Kidney epithelial cell (primary cell): ENCODE data around the gene NMBR. TPM values are rescaled to one million over a fixed set of nuclear protein-coding genes. Genes with fewer than 3 reads are reported as not detected.
A peak's percentile ranks its signal among the peaks of the same experiment; 100 is the strongest.

Experiments used
- DNase-seq: peaks from one replicate; pipeline ENCODE4 v3.0.0-alpha.2; 2010; ENCODE audit warnings: low read depth
- H3K27me3 ChIP-seq: 2 replicates; pipeline ENCODE4 v1.6.0; 2011; ENCODE audit warnings: low read length; ENCODE audit not compliant: control insufficient read depth, insufficient read depth
- H3K36me3 ChIP-seq: 2 replicates; pipeline ENCODE4 v1.5.1; 2011; ENCODE audit warnings: low read length; ENCODE audit not compliant: control insufficient read depth, insufficient read depth
- H3K4me3 ChIP-seq: 2 replicates; pipeline ENCODE4 v1.5.1; 2011; ENCODE audit warnings: low read depth, mild to moderate bottlenecking, control low read depth, low read length
- total RNA-seq: library from RNA; depleted of rRNA; stranded (reverse); fragments of >200 nt; gene quantifications from 2 replicates; pipeline ENCODE4 v1.2.3, GENCODE V29; 2015
- TF ChIP-seq, protein P1 (sequence below): IDR thresholded peaks from 2 replicates; pipeline ENCODE4 v1.5.1; 2011; ENCODE audit warnings: mild to moderate bottlenecking, moderate library complexity, low read length, control low read depth, inconsistent platforms; ENCODE audit not compliant: insufficient read depth, poor library complexity, severe bottlenecking

Gene NMBR
- total RNA-seq, 1 donor from 2014 or later, result not detected

DNA sequence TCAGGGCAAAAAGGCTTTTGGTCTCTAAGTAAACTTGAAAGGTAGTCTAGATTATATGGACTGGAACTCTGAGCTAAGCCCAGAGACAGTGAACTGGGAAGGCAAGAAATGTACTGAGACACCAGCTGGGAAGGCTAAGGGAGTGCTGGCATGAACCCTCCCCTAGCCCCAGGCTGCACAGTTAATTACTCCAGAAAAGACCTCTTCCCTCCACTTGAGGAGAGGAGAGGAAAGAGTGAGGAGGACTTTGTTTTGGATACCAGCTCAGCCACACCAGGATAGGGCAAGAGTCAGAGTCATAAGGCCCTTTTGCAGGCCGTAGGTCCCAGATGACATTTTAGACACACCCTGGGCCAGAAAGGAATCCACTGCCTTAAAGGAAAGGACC is 98.3 kb downstream of the NMBR start:
- no peak overlapping the region for H3K4me3 ChIP-seq
- no peaks in the 10 kb centered on the region for H3K27me3 ChIP-seq
- H3K36me3 ChIP-seq, result no peaks in the 10 kb centered on the region
- DNase-seq, result no peak
- TF ChIP-seq, protein P1, sequence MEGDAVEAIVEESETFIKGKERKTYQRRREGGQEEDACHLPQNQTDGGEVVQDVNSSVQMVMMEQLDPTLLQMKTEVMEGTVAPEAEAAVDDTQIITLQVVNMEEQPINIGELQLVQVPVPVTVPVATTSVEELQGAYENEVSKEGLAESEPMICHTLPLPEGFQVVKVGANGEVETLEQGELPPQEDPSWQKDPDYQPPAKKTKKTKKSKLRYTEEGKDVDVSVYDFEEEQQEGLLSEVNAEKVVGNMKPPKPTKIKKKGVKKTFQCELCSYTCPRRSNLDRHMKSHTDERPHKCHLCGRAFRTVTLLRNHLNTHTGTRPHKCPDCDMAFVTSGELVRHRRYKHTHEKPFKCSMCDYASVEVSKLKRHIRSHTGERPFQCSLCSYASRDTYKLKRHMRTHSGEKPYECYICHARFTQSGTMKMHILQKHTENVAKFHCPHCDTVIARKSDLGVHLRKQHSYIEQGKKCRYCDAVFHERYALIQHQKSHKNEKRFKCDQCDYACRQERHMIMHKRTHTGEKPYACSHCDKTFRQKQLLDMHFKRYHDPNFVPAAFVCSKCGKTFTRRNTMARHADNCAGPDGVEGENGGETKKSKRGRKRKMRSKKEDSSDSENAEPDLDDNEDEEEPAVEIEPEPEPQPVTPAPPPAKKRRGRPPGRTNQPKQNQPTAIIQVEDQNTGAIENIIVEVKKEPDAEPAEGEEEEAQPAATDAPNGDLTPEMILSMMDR, result no peak

DNA sequence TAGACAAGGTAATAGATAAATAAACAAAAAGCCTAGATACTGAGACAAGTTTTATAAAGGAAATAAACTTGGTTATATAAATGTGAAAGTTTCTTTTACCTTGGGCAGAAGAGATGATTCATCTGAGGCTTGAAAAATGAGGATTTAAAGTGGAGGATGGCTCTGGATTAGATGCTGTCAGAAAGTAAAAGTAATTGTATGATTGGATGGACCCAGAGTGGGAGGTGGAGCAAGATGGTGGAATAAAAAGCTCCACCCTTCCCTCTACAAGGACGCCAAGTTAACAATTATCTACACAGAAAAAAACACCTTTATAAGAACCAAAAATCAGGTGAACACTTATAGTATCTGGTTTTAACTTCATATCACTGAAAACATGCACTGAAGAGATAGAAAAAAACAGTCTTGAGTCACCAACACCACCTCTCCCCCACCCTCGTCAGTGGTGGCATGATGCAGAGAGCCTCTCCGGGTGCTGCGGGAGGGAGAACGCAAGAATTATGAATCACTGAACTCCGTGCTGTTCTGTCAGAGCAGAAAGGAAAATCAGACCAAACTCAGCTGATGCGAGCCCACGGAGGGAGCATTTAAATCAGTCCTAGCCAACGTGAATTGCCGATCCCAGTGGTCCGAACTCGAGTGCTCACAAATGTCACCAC is 98.9 kb downstream of the NMBR start:
- H3K36me3 ChIP-seq, result no peaks in the 10 kb centered on the region
- no peaks in the 10 kb centered on the region for H3K27me3 ChIP-seq
- DNase-seq, result no peak
- H3K4me3 ChIP-seq, result no peak overlapping the region
- TF ChIP-seq, protein P1, result no peak

DNA sequence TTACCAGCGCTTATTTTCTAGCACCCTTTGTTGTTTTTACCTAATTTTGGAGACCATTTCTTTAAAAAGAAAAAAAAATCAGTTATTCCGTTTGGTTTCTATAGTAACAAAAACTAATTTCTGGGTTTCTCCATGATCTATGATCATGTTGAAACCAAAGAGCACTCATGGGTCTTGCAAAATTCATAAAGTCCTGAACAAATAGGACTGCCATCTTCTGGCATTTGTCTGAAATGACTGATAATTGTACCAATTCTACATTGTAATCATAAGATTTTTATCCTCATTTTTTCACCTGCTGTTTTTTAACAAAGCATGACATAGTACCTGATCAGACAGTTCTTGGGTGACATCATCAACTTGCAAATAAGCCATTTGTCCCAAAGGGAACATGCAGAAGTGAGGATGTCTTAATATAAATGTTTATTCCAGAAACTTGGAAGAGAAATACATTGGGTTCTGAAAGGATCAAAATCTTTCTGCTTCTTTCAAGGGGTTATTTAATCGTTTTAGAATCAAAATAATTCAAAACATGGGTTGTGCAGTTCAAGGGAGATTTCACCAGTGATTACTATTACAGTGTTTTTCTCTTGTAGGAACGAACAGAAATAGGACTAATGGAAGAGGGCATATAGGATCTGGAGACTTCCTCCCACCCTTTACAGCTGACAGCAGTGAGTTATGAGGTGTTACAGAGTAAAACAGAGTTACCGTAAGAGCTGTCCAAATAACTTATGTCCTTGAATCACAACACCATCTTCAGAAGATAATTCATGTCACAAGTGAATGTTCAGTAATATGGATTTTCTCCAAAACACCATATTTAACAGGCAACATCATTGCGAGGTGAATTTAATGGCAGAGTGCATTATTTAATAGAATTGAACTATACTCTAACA is 101.3 kb downstream of the NMBR start:
- Histone ChIP-seq H3K36me3 (no peaks in the 10 kb centered on the region), H3K4me3 (no peak overlapping the region), H3K27me3 (no peaks in the 10 kb centered on the region)
- TF ChIP-seq, protein P1, result peak; percentile 26
- DNase-seq, result no peak

DNA sequence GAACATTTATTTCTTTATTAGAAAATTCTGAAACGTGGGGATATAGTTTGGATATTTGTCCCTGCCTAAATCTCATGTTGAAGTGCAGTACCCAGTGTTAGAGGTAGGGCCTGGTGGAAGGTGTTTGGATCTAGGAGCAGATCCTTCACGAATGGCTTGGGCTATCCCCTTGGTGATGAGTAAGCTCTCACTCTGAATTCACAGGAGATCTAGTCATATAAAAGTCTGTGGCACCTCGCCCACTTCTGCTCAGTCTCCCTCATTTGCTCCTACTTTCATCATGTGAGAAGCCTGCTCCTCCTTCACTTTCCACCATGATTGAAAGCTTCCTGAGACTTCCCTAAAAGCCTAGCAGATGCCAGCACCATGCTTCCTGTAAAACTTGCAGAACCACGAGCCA is 111.0 kb downstream of the NMBR start:
- Histone ChIP-seq H3K4me3 (no peak overlapping the region), H3K36me3 (no peaks in the 10 kb centered on the region), H3K27me3 (no peaks in the 10 kb centered on the region)
- TF ChIP-seq, protein P1, result no peak
- no peak for DNase-seq

DNA sequence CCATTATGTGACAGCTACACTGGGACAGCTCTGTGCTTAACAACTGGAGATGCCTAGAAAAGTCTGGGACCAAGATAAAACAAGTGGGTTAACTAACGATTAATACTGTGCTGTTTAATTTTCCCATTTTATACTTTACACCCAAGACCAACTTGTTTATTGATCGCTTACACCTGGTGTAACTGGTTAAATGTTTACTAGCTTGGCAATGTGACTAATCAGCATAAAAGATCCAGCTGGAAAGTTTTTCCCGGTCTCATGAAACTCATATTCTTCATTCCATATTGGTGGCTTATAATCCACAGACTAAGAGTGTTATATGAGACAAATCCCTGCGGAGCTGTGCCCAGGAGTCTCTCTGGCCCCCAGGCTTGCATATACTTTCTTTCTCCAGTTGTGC is 115.9 kb downstream of the NMBR start:
- DNase-seq, result no peak
- TF ChIP-seq, protein P1, result no peak
- no peaks in the 10 kb centered on the region for H3K36me3 ChIP-seq
- H3K27me3 ChIP-seq, result no peaks in the 10 kb centered on the region
- H3K4me3 ChIP-seq, result no peak overlapping the region

DNA sequence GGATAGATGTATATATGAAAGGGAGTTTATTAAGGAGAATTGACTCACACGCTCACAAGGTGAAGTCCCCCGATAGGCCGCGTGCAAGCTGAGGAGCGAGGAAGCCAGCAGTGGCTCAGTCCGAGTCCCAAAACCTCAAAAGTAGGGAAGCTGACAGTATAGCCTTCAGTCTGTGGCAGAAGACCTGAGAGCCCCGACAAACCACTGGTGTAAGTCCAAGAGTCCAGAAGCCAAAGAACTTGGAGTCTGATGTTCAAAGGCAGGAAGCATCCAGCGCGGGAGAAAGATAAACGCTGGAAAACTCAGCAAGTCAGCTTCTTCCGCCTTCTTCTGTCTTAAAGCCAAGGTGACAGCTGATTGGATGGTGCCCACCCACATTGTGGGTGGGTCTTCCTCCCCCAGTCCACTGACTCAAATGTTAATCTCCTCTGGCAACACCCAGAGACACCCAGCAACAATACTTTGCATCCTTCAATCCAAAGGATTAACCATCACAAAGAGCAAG is 116.8 kb downstream of the NMBR start:
- TF ChIP-seq, protein P1, result no peak
- Histone ChIP-seq H3K36me3 (no peaks in the 10 kb centered on the region), H3K4me3 (no peak overlapping the region), H3K27me3 (no peaks in the 10 kb centered on the region)
- no peak for DNase-seq
